OCI-LY1 (cell line): ENCODE results near the gene PPIF.

Source experiments
- H2AFZ ChIP-seq: fragments of 200-600 bp; sonication (generic), shearing (Covaris generic); 2 replicates; pipeline ENCODE4 v1.6.0; 2014; ENCODE audit warnings: antibody characterized with exemption, mild to moderate bottlenecking, low read length
- H3F3A ChIP-seq: fragments of 200-600 bp; sonication (generic), shearing (Covaris generic); 2 replicates; pipeline ENCODE4 v1.6.0; 2014; ENCODE audit warnings: mild to moderate bottlenecking, antibody characterized with exemption, low read length, moderate library complexity; ENCODE audit not compliant: insufficient read depth
- H3K27ac ChIP-seq: fragments of 200-600 bp; sonication (generic); 2 replicates; pipeline ENCODE4 v1.5.1; 2014; ENCODE audit warnings: low read length, mixed run types, mild to moderate bottlenecking, low read depth; ENCODE audit not compliant: poor library complexity, severe bottlenecking
- H3K27me3 ChIP-seq: fragments of 200-600 bp; sonication (generic); 2 replicates; pipeline ENCODE4 v1.6.0; 2014; ENCODE audit warnings: antibody characterized with exemption, mild to moderate bottlenecking, low read length, moderate library complexity; ENCODE audit not compliant: insufficient read depth
- H3K36me3 ChIP-seq: fragments of 200-600 bp; sonication (generic); 2 replicates; pipeline ENCODE4 v1.6.1; 2014; ENCODE audit warnings: mild to moderate bottlenecking, antibody characterized with exemption, low read length, moderate library complexity, mixed read lengths; ENCODE audit not compliant: insufficient read depth
- H3K4me1 ChIP-seq: fragments of 200-600 bp; sonication (generic); 2 replicates; pipeline ENCODE4 v1.5.1; 2014; ENCODE audit warnings: mild to moderate bottlenecking, low read length, moderate library complexity; ENCODE audit not compliant: insufficient read depth, severe bottlenecking
- H3K4me2 ChIP-seq: fragments of 200-600 bp; sonication (generic), shearing (Covaris generic); 2 replicates; pipeline ENCODE4 v1.6.1; 2014; ENCODE audit warnings: low read length
- H3K4me3 ChIP-seq: fragments of 200-600 bp; sonication (generic); 2 replicates; pipeline ENCODE4 v1.5.1; 2014; ENCODE audit warnings: low read length, low read depth, mild to moderate bottlenecking, mixed read lengths; ENCODE audit not compliant: poor library complexity, severe bottlenecking
- H3K79me2 ChIP-seq: fragments of 200-600 bp; shearing (Covaris generic); 2 replicates; pipeline ENCODE4 v1.6.1; 2016; ENCODE audit warnings: mixed run types, low read length, mixed read lengths; ENCODE audit not compliant: insufficient read depth
- H3K9ac ChIP-seq: fragments of 200-600 bp; sonication (generic), shearing (Covaris generic); 2 replicates; pipeline ENCODE4 v1.6.1; 2014; ENCODE audit warnings: mild to moderate bottlenecking, low read length, mixed read lengths
- H3K9me2 ChIP-seq: fragments of 200-600 bp; sonication (generic), shearing (Covaris generic); 2 replicates; pipeline ENCODE4 v1.6.1; 2014; ENCODE audit warnings: low read depth, mild to moderate bottlenecking, low read length, mixed read lengths
- H3K9me3 ChIP-seq: fragments of 200-600 bp; shearing (Covaris generic); 2 replicates; pipeline ENCODE4 v1.6.1; 2014; ENCODE audit warnings: low read length, mixed read lengths
- H4K20me1 ChIP-seq: fragments of 200-600 bp; sonication (generic), shearing (Covaris generic); 2 replicates; pipeline ENCODE4 v1.6.0; 2016; ENCODE audit warnings: mild to moderate bottlenecking, low read length; ENCODE audit not compliant: insufficient read depth
- EZH2 ChIP-seq: fragments of 200-600 bp; sonication (generic), shearing (Covaris generic); IDR thresholded peaks from 2 replicates; pipeline ENCODE4 v1.8.0; 2017; ENCODE audit warnings: borderline replicate concordance, mixed run types, mild to moderate bottlenecking, antibody characterized with exemption, low read length, moderate library complexity, mixed read lengths
- TF ChIP-seq, protein P1 (sequence below): fragments of 200-600 bp; sonication (generic), shearing (Covaris generic); IDR thresholded peaks from 2 replicates; pipeline ENCODE4 v1.5.1; 2017; ENCODE audit warnings: mild to moderate bottlenecking, antibody characterized with exemption, low read length, moderate library complexity, mixed read lengths

The PPIF gene

DNA sequence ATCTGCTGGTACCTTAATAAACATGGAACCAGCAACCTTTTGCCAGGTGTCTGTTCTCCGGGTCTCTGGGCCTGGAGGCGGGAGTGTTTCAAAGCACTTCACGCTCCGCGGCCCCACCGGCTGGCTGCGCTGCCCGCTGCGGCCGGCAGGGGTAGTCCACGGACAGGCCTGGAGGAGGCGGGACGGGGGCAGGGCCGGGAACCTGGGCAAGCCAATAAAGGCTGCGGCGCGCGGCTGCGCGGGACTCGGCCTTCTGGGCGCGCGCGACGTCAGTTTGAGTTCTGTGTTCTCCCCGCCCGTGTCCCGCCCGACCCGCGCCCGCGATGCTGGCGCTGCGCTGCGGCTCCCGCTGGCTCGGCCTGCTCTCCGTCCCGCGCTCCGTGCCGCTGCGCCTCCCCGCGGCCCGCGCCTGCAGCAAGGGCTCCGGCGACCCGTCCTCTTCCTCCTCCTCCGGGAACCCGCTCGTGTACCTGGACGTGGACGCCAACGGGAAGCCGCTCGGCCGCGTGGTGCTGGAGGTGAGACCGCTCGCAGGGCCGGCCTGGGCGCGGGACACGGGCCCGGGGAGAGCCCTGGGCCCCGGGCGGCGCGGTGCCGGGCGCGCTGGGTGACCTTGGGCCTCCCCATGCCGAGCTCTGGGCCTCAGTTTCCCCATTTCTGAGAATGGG, at the start of gene PPIF:
TSS of gene PPIF (plus strand) at position 244 of the 668 bp plus-strand sequence. CDS start at position 324, 80 bp downstream.
- Histone ChIP-seq H3K79me2 (peaks cover 11% of the 10 kb centered on the region), H3K9me2 (no peaks in the 10 kb centered on the region), H3F3A (no peaks in the 10 kb centered on the region), H4K20me1 (no peaks in the 10 kb centered on the region), H3K4me2 (peak within 1 kb of the TSS; percentile 90), H3K9ac (peak within 1 kb of the TSS; percentile 99), H3K9me3 (no peaks in the 10 kb centered on the region), H3K4me1 (peaks cover 24% of the 10 kb centered on the region), H3K36me3 (peaks cover 41% of the 10 kb centered on the region), H2AFZ (no peak within 1 kb of the TSS), H3K27ac (peak within 1 kb of the TSS; percentile 62), H3K27me3 (no peaks in the 10 kb centered on the region), H3K4me3 (peak within 1 kb of the TSS; percentile 97)
- TF ChIP-seq, protein P1, sequence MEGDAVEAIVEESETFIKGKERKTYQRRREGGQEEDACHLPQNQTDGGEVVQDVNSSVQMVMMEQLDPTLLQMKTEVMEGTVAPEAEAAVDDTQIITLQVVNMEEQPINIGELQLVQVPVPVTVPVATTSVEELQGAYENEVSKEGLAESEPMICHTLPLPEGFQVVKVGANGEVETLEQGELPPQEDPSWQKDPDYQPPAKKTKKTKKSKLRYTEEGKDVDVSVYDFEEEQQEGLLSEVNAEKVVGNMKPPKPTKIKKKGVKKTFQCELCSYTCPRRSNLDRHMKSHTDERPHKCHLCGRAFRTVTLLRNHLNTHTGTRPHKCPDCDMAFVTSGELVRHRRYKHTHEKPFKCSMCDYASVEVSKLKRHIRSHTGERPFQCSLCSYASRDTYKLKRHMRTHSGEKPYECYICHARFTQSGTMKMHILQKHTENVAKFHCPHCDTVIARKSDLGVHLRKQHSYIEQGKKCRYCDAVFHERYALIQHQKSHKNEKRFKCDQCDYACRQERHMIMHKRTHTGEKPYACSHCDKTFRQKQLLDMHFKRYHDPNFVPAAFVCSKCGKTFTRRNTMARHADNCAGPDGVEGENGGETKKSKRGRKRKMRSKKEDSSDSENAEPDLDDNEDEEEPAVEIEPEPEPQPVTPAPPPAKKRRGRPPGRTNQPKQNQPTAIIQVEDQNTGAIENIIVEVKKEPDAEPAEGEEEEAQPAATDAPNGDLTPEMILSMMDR, result peak; percentile 82
- no peak for TF ChIP-seq EZH2

GRCh38 chr10:79298403-79299244, 48.6 kb upstream of the PPIF start:
- TF ChIP-seq, protein P1, result no peak
- TF ChIP-seq EZH2, result no peak
- Histone ChIP-seq H3K9me3 (no peaks in the 10 kb centered on the region), H4K20me1 (no peaks in the 10 kb centered on the region), H3K36me3 (no peaks in the 10 kb centered on the region), H3K27me3 (no peaks in the 10 kb centered on the region), H3K27ac (no peak overlapping the region), H3F3A (no peaks in the 10 kb centered on the region), H2AFZ (no peak overlapping the region), H3K4me2 (no peak overlapping the region), H3K9ac (no peak overlapping the region), H3K4me3 (no peak overlapping the region), H3K79me2 (no peaks in the 10 kb centered on the region), H3K4me1 (no peaks in the 10 kb centered on the region), H3K9me2 (no peaks in the 10 kb centered on the region)

GRCh38 chr10:79299397-79300241, 47.6 kb upstream of the PPIF start:
- no peak overlapping the region for H3K27ac ChIP-seq
- H3K4me2 ChIP-seq, result no peak overlapping the region
- H3K4me3 ChIP-seq, result no peak overlapping the region
- H3K36me3 ChIP-seq, result no peaks in the 10 kb centered on the region
- no peaks in the 10 kb centered on the region for H3K9me2 ChIP-seq
- H3K79me2 ChIP-seq, result no peaks in the 10 kb centered on the region
- no peaks in the 10 kb centered on the region for H3K27me3 ChIP-seq
- H2AFZ ChIP-seq, result no peak overlapping the region
- H3K9me3 ChIP-seq, result no peaks in the 10 kb centered on the region
- no peaks in the 10 kb centered on the region for H3K4me1 ChIP-seq
- no peaks in the 10 kb centered on the region for H3F3A ChIP-seq
- H4K20me1 ChIP-seq, result no peaks in the 10 kb centered on the region
- H3K9ac ChIP-seq, result no peak overlapping the region
- no peak for TF ChIP-seq EZH2
- TF ChIP-seq, protein P1, result no peak
